ENCODE measurements around the gene PTPN21.

DNA sequence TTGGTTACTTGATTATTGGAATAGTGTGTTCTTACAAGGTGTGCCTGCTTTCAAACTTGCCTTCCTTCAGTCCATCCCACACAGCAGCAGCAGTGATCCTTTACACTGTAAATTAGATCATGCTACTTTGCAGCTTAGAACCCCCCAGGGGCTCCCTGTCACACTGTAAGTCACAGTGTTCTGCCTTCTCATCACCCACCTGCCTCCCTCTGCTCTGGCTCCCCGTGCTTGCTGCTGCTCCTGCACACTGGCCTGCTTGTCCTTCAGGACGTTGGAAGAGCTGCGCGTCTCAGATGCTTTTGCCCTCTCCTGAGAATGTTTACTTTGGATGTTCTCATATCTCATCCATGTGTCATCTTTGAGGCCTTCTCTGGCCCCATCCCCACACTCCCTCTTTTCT is 35.4 kb upstream of the PTPN21 start:
- no peak for TF ChIP-seq TAF1 (IDR thresholded peaks at IDR 0.05; ENCODE audit: borderline replicate concordance, low read depth, low read length)
- no peak for TF ChIP-seq SMC3 (IDR thresholded peaks at IDR 0.05; ENCODE audit: low read depth, low read length)
- no peak for TF ChIP-seq POLR2AphosphoS5 (IDR thresholded peaks at IDR 0.05; ENCODE audit: low read depth, low read length)
- no peak for TF ChIP-seq YY1 (IDR thresholded peaks at IDR 0.05; ENCODE audit: low read depth)
- TF ChIP-seq CHD2 (IDR thresholded peaks at IDR 0.05; ENCODE audit: low read length, partially characterized antibody) = no peak

Measured in SK-N-SH (cell line).